GM12874 (cell line): Measurements from ENCODE around the gene RELA.

Source experiments
- TF ChIP-seq, protein P1 (sequence below): IDR thresholded peaks from 2 replicates; pipeline ENCODE4 v1.5.1; 2011; ENCODE audit warnings: low read depth, mild to moderate bottlenecking, control low read depth, low read length, moderate library complexity; ENCODE audit not compliant: insufficient read depth

The RELA gene

DNA sequence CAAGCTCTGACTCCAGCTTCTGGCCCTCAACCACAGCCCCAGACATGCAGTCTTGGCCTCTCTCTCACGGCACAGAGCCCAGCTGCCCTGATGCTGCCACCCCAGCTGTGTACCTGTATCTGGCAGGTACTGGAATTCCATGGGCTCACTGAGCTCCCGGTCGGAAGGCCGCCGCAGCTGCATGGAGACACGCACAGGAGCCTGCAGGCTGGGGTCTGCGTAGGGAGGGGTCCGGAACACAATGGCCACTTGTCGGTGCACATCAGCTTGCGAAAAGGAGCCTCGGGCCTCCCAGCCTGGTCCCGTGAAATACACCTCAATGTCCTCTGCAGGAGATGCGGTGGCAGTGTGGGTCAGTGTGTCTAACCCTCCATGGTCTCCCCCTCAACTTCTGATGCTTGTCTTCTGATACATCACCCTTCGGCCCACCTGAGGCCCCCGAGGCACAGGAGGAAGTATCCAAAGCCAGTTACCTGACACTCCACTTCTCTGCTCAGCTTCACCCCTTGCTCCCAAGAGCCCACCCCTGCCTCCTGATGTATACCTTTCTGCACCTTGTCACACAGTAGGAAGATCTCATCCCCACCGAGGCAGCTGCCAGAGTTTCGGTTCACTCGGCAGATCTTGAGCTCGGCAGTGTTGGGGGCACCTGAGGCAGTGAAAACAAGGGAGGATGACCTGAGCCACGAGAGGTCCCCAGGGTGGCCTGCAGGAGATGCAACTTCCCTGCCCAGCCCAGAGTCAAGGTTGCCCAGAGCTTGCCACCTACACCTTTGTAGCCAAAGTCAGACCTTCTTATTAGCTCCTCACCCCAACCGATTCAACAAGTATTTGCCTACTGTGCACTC lies 4.3 kb downstream of the RELA start:
- TF ChIP-seq, protein P1, sequence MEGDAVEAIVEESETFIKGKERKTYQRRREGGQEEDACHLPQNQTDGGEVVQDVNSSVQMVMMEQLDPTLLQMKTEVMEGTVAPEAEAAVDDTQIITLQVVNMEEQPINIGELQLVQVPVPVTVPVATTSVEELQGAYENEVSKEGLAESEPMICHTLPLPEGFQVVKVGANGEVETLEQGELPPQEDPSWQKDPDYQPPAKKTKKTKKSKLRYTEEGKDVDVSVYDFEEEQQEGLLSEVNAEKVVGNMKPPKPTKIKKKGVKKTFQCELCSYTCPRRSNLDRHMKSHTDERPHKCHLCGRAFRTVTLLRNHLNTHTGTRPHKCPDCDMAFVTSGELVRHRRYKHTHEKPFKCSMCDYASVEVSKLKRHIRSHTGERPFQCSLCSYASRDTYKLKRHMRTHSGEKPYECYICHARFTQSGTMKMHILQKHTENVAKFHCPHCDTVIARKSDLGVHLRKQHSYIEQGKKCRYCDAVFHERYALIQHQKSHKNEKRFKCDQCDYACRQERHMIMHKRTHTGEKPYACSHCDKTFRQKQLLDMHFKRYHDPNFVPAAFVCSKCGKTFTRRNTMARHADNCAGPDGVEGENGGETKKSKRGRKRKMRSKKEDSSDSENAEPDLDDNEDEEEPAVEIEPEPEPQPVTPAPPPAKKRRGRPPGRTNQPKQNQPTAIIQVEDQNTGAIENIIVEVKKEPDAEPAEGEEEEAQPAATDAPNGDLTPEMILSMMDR = no peak

DNA sequence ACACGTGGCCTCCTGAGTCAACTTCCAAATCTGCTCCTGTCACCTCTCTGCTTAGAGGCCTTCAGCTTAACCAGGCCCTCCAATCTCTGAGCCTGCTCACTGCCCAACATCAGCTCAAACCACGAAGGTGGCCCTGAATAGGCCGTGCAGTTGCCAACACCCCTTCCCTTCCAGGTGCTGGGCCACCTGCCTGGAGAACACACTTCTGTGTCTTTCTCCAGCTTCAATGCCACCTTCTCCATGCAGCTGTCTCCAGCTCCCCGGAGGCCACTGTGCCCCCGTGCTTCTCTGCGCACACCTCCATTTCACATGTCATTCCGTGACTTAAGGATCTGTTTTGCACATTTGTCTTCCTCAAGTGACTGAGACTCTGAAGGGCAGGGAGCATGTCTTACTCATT lies 5.3 kb downstream of the RELA start:
- TF ChIP-seq, protein P1 = no peak

DNA sequence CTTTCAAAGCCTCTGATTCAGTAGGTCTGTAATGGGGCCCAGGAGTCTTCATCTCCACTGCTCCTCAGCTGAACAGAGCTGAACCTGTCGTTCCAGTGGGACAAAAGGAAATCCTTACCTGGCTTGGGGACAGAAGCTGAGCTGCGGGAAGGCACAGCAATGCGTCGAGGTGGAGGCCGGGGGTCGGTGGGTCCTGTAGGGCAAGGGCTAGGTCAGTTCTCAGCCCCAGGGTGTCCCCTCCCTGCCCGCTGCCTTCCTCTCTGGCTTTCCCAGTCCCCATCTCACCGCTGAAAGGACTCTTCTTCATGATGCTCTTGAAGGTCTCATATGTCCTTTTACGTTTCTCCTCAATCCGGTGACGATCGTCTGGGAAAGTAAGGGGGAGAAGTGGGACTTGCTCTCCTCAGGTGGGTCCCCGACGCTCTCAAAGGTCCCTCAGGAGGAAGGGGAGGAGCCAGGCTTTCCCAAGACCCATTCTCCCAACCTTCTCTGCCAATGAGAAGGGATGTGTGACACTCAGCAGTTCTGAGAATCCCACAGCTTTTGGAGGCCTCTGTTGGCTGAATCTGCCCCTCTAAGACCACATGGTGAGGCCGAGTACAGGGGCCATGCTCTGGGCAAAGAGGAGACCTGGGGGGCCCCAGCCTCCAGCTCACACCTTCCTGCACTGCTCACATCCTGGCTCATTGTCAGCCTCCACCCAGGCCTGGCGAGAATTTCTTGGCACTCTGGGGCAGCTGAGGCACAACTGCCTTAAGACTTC lies 7.0 kb downstream of the RELA start:
- TF ChIP-seq, protein P1 = no peak

DNA sequence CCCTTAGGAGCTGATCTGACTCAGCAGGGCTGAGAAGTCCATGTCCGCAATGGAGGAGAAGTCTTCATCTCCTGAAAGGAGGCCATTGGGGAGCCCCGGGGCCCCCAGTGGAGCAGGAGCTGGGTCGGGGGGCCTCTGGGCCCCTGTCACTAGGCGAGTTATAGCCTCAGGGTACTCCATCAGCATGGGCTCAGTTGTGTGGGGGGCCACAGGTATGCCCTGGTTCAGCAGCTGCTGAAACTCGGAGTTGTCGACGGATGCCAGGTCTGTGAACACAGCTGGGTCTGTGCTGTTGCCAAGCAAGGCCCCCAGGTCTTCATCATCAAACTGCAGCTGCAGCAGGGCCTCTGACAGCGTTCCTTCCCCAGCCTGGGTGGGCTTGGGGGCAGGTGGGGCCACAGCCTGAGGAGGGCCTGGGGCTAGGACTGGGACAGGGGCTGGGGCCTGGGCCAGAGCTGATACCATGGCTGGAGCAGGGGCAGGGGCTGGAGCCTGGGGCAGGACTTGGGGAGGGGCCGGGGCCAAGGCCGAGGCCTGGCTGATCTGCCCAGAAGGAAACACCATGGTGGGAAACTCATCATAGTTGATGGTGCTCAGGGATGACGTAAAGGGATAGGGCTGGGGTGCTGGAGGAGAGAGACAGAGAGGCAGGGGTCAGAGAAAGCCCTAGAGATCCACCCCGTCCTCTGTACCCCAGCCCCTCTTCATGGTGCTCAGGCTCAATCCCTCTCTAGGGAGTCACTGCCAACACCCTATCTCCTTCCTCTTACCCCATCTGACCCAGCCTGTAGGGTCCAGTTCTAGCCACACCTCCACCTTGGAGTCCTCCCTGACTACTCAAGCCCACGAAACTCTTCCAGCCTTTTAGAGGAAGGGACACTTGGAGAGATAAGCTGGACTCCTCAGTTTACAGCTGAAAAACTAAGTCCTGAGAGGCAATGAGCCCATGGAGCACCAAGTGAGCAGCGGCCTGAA lies 8.1 kb downstream of the RELA start:
- TF ChIP-seq, protein P1 = no peak

DNA sequence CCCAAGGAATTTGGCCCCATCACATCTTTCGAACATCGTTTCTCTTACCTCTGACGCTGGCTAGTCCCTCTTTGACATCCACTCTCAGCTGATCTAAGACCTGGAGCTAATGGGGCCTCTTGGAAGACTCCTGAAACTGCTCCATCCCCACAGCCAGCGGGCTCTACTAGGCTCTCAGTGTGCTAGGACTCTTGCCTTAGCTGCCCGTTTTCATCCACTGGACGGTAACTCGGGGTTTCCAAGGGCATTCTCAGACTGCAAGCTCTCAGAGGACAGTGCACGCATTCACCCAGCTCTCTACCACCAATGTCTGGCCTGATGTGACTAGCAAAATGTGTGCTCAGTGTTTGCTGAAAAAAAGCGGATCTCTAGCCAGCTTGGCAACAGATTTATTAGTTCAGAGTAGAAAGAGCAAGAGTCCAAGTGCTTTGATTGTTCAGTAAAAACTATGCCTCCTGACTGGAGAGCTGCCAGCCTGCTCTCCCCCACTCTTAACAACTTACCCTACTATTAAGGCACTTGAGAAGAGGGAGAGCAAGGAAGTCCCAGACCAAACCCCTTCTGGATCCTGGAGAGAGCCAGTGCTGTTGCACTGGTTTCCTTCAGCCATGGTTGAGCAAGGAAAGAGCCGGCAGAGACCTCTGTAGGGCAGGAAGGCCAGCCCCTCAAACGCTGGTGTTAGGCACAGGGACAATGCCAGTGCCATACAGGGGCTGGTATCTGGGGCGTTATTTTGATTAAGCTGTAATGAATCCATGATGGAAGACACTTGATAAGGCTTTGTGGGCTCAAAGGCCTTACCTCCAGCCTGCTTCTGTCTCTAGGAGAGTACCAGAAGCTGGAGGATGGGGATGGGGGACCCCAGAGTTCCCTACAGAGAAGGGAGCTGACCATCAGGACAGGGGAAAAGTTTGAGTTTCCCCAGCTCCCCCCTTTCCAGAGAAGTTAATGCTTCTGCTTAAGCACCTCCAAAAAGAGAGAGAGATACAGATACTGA lies 9.2 kb downstream of the RELA start:
- TF ChIP-seq, protein P1 = no peak

DNA sequence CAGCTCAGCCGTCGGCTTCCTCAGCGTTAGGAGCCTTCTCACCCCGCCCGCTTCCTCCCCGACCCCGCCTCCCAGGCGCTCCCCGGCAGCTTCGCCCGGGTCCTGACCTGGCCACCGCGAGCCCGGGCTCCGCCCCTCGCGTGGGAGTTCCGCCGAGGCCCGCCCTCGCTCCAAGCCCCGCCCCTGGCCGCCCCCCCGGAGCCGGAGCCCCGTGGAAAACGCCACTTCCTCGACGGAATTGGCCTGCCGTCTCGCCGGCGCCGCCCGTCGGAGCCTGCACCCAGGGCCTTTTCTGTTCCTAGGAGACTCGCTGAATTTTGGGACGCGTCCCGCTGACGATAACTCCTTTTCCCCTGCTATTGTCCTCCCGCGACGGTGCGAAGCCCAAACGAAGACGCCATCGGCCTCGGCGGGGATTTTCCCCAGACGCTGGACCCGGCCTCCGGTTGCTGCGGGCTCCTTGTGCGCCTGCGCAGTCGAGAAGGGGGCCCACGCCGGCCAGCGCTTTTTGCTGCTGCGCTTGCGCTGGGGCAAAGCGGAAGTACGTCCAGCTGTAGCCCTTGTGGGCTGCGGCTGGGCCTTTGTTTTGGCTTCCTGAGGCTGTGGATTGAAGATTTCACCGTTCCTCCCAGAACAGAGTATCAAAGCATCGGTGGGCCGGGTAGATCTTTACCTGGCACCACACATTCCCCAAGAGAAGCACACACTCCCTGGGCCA lies 10.0 kb downstream of the RELA start:
- TF ChIP-seq, protein P1 = no peak
